Naive B cell (primary cell): ENCODE results near the gene IMMP2L. TPM values are rescaled to one million over a fixed set of nuclear protein-coding genes. Genes with fewer than 3 reads are reported as not detected.
"Not testable (repeated sequence)": the region's sequence is repeated elsewhere in the genome, so short reads cannot be mapped to it uniquely, and the experiment has no call there.

Source experiments
- ATAC-seq, 2 donors: fragments of 150-1000 bp; cut with Tn5 transposase; 2 replicates each; pipeline ENCODE4 v1.10.0; 2021; ENCODE audit warnings: low read depth in 2 of 2, mild to moderate bottlenecking in 2 of 2, moderate library complexity in 2 of 2
- DNase-seq: peaks from one replicate; pipeline ENCODE4 v3.0.0; 2022
- H3K27ac Mint-ChIP-seq, 6 donors: one replicate each; pipeline ENCODE4 v1.8.0; 2020 to 2022; ENCODE audit warnings: mild to moderate bottlenecking in 6 of 6, mixed read lengths in 6 of 6, moderate library complexity in 5 of 6, inconsistent platforms in 2 of 6
- H3K27me3 Mint-ChIP-seq, 3 donors: one replicate each; pipeline ENCODE4 v1.8.0; 2021 to 2022; ENCODE audit warnings: mixed read lengths in 3 of 3, mild to moderate bottlenecking in 1 of 3
- H3K36me3 Mint-ChIP-seq, 2 donors: one replicate each; pipeline ENCODE4 v1.8.0; 2020 to 2022; ENCODE audit warnings: mixed read lengths in 2 of 2, inconsistent platforms in 1 of 2, mild to moderate bottlenecking in 1 of 2
- H3K4me1 Mint-ChIP-seq, 3 donors: one replicate each; pipeline ENCODE4 v1.8.0; 2020 to 2022; ENCODE audit warnings: mixed read lengths in 3 of 3, inconsistent platforms in 1 of 3, mild to moderate bottlenecking in 1 of 3, moderate library complexity in 1 of 3
- H3K4me3 Mint-ChIP-seq, 8 donors: one replicate each; pipeline ENCODE4 v1.8.0; 2020 to 2022; ENCODE audit warnings: mild to moderate bottlenecking in 8 of 8, mixed read lengths in 8 of 8, moderate library complexity in 8 of 8, inconsistent platforms in 2 of 8
- H3K9me3 Mint-ChIP-seq, 7 donors: one replicate each; pipeline ENCODE4 v1.8.0; 2020 to 2022; ENCODE audit warnings: mixed read lengths in 7 of 7, mild to moderate bottlenecking in 5 of 7, inconsistent platforms in 2 of 7, moderate library complexity in 1 of 7
- polyA plus RNA-seq, 6 donors: library from polyadenylated mRNA; unstranded; fragments of 300-500 nt; fragmentation: Illumina TruSeq; gene quantifications; one replicate each; pipeline ENCODE4 v1.2.3, GENCODE V29; 2021; ENCODE audit warnings: low read depth in 6 of 6

IMMP2L gene
- polyA plus RNA-seq, 6 donors from 2014 or later = 14.9 to 34.0 (median 25.9) TPM

DNA sequence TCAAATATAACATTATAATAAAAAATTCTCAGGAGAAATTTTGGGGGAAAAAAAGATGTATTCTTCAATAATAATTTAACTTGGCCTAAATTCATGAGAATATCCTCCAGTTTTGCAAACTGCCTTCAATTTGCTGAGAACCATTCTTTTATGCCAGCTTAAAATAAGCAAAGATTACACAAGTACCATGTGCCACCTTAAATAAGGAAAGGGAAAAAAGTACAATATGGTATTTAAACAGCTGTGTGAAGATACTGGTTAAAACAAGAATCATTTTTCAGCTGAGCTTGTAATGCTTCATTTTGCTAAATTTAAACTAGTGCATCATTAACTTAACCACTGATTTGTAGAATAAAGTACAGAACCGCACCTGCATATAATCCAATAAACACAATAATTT, 253.6 kb downstream of the IMMP2L start:
- H3K27ac Mint-ChIP-seq = no peak overlapping the region
- DNase-seq = no peak
- ATAC-seq = no peak
- no peaks in the 10 kb centered on the region for H3K9me3 Mint-ChIP-seq
- H3K36me3 Mint-ChIP-seq = peaks cover 5% of the 10 kb centered on the region in 2 donors
- no peaks in the 10 kb centered on the region for H3K27me3 Mint-ChIP-seq
- no peak overlapping the region for H3K4me3 Mint-ChIP-seq
- peaks cover 0 to 4% (median 0%) of the 10 kb centered on the region in 3 donors for H3K4me1 Mint-ChIP-seq

DNA sequence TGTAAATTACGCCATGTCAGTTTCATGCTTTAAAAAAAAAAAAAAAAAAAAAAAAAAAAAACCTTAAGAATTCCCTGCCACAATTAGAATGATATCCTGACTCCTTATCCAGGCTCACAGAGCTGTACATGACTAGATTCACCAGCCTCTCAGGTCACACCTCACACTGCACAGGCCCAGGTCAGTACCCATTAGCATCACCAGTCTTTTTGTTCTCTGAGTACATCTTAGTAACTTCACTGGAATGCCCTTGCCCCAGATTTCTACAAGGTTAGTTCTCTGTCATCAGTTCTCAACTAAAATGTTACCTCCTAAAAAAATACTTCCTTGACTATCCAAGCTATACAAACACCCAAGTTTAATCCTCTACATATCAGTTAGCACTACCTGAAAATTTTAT, 260.4 kb downstream of the IMMP2L start:
- Mint-ChIP-seq H3K4me1 (peaks cover 0 to 4% (median 0%) of the 10 kb centered on the region in 3 donors), H3K36me3 (peaks cover 0 to 8% of the 10 kb centered on the region in 2 donors), H3K27ac (no peak overlapping the region), H3K9me3 (peaks cover 0 to 3% (median 0%) of the 10 kb centered on the region in 7 donors), H3K27me3 (no peaks in the 10 kb centered on the region), H3K4me3 (no peak overlapping the region)
- no peak for ATAC-seq
- no peak for DNase-seq

DNA sequence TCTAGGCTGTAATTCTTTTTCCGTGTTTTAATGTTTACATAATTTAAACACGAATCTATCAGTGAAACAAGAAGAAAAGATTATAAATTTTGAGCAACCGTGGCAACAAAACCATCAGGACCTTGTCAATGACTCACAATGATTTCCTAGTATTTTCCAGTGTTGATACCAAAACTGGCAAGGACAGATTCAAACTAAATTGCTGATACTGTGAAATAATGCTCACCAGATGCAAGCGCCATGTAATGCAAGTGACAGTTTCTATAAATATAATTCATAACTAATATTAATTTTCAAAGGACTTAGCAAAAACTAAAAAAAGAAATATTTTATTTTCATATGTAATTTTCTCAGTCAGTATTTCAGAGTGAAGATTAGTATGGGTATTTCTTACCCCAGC, 267.8 kb downstream of the IMMP2L start:
- no peak overlapping the region for H3K4me3 Mint-ChIP-seq
- H3K4me1 Mint-ChIP-seq = peaks cover 0 to 16% (median 4%) of the 10 kb centered on the region in 3 donors
- peaks cover 0 to 2% of the 10 kb centered on the region in 2 donors for H3K36me3 Mint-ChIP-seq
- ATAC-seq = no peak
- H3K27me3 Mint-ChIP-seq = no peaks in the 10 kb centered on the region
- peaks cover 0 to 6% (median 0%) of the 10 kb centered on the region in 7 donors for H3K9me3 Mint-ChIP-seq
- no peak overlapping the region for H3K27ac Mint-ChIP-seq
- no peak for DNase-seq

DNA sequence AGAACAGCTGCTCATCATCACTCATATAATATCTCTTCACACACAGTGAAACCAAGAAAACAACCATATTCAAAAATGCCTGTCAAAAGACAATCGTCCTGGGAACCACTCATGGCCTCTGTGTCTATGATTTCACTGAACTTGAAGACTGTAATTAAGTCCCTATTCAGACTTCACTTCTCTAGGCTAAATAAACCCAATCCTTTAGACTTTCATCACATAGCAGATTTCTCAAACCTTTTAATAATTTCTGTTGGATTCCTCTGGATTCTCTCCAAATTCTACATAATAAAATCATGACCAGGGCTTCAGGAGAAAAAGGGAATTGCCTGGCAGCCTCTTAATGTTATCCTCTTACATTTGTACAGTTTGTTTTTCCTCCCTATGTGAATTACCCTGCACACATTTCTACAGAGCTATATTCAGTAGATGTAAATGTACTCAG, 270.2 kb downstream of the IMMP2L start:
- H3K9me3 Mint-ChIP-seq = peaks cover 0 to 21% (median 11%) of the 10 kb centered on the region in 7 donors
- H3K4me1 Mint-ChIP-seq = peaks cover 0 to 16% (median 4%) of the 10 kb centered on the region in 3 donors
- peak overlapping the region in 2 of 6 donors; percentile 6 to 28 for H3K27ac Mint-ChIP-seq
- no peak for ATAC-seq
- H3K36me3 Mint-ChIP-seq = peaks cover 0 to 16% of the 10 kb centered on the region in 2 donors
- H3K4me3 Mint-ChIP-seq = no peak overlapping the region
- DNase-seq = no peak
- H3K27me3 Mint-ChIP-seq = no peaks in the 10 kb centered on the region

DNA sequence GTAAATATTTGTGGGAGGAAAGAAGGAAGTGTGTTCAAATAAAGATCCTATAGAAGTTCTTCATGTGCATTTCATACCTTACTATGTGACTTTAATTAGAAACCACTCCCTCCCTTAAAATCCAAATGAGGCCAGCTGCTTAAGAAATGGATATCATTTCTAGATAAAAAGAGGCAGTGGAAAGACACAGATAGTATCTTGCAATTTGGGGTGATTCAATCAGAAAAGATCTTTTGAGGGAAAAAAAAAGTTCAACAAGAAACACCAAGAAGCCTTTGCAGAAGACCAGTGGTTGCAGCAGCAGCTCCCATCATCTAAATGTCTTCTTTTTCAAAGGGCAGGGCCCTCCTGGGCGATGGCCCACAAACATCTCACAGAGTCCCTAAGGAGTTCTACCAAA, 271.3 kb downstream of the IMMP2L start:
- Mint-ChIP-seq H3K4me3 (no peak overlapping the region), H3K36me3 (peaks cover 0 to 16% of the 10 kb centered on the region in 2 donors), H3K4me1 (peaks cover 0 to 16% (median 4%) of the 10 kb centered on the region in 3 donors), H3K27me3 (no peaks in the 10 kb centered on the region), H3K9me3 (peaks cover 0 to 21% (median 11%) of the 10 kb centered on the region in 7 donors), H3K27ac (peak overlapping the region in 1 of 6 donors; percentile 75)
- ATAC-seq (no peak), DNase-seq (no peak)

DNA sequence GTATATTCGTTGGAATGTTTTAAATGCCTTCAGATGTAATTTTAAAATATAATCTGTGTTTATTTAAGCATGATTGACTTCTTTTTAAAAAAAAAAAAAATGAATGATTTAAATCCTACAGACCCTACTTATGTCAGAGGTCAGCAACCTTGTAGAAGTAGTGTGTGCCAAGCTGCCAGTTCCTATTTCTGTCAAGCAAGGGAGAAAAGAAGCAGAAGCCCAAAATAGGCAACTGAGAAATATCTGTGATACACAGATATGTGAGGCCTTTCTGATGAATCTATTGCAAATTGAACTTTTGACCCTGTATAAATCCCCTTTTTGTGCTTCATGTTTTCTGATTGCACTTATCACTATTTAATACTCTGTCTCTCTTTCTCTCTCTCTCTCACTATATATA, 271.9 kb downstream of the IMMP2L start:
- Mint-ChIP-seq H3K4me3 (no peak overlapping the region), H3K27ac (peak overlapping the region in 1 of 6 donors; percentile 75), H3K27me3 (no peaks in the 10 kb centered on the region), H3K36me3 (peaks cover 0 to 16% of the 10 kb centered on the region in 2 donors), H3K4me1 (peaks cover 0 to 16% (median 4%) of the 10 kb centered on the region in 3 donors), H3K9me3 (peaks cover 0 to 21% (median 11%) of the 10 kb centered on the region in 7 donors)
- ATAC-seq = no peak
- DNase-seq = no peak

DNA sequence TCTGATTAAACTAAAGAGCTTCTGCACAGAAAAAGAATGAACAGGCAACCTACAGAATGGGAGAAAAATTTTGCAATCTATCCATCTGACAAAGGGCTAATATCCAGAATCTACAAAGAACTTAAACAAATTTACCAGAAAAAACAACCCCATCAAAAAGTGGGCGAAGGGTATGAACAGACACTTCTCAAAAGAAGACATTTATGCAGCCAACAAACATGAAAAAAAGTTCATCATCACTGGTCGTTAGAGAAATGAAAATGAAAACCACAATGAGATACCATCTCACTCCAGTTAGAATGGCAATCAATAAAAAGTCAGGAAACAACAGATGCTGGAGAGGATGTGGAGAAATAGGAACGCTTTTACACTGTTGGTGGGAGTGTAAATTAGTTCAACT, 273.9 kb downstream of the IMMP2L start:
- ATAC-seq, H3K27ac Mint-ChIP-seq, DNase-seq, H3K27me3 Mint-ChIP-seq, H3K4me3 Mint-ChIP-seq: not testable (repeated sequence)
- Mint-ChIP-seq H3K9me3 (peaks cover 0 to 21% (median 11%) of the 10 kb centered on the region in 7 donors), H3K4me1 (peaks cover 0 to 21% (median 8%) of the 10 kb centered on the region in 3 donors), H3K36me3 (peaks cover 8 to 16% of the 10 kb centered on the region in 2 donors)

DNA sequence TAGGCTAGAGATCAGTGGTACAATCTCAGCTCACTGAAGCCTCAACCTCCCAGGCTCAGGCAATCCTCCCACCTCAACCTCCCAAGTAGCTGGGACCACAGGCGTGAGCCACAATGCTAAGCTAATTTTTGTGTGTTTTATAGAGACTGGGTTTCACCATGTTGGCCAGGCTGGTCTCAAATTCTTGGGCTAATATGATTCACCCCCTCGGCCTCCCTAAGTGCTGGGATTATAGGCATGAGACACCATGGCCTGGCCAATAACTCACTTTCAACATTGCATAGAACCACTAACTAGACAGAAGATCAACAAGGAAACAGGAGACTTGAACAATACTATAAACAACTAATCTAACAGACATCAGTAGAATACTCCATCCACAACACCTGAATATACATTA, 279.7 kb downstream of the IMMP2L start:
- no peak for DNase-seq
- H3K4me1 Mint-ChIP-seq = peaks cover 0 to 13% (median 12%) of the 10 kb centered on the region in 3 donors
- no peak overlapping the region for H3K4me3 Mint-ChIP-seq
- H3K27me3 Mint-ChIP-seq = no peaks in the 10 kb centered on the region
- ATAC-seq = no peak
- peak overlapping the region in 1 of 6 donors; percentile 13 for H3K27ac Mint-ChIP-seq
- peaks cover 0 to 8% (median 0%) of the 10 kb centered on the region in 7 donors for H3K9me3 Mint-ChIP-seq
- H3K36me3 Mint-ChIP-seq = peaks cover 6 to 15% of the 10 kb centered on the region in 2 donors

DNA sequence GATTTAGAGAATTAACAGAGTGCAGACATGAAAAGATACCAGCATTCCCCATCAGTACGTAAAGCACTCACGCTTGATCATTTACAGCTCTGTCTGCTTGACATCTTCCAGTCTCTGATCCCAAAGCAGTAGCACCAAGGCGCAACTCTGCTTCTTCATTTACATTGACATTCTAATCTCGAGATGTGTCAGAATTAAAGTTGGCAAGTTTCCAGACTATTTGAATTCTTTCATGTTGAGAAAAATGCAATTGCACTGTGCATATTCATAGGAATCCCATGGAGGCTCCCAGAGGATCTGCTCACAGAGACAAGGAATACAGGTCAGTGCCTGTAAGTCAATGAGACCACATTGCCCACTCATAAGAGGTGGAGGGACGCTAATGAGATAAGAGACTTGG, 287.4 kb downstream of the IMMP2L start:
- ATAC-seq (no peak), DNase-seq (no peak)
- Mint-ChIP-seq H3K27ac (no peak overlapping the region), H3K27me3 (no peaks in the 10 kb centered on the region), H3K4me3 (no peak overlapping the region), H3K9me3 (peaks cover 0 to 8% (median 3%) of the 10 kb centered on the region in 7 donors), H3K4me1 (peaks cover 0 to 4% (median 2%) of the 10 kb centered on the region in 3 donors), H3K36me3 (peaks cover 4 to 10% of the 10 kb centered on the region in 2 donors)

DNA sequence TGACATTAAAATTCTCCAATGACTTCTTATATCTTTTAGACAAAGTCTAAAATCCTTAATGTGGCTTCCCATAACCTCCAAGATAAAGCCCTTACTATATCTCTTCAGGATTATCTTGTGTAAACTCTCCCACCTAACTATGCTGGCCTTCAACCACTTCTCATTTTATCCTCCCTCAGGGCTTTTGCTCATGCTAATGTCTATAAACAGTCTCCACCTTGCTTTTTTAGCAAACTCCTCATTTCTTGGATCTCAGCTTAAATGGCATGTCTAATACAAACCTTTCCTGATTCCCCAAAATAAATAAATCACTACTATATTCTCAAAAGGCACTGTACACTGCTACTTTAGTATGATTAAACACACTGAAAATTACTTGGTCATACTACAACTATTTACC, 290.2 kb downstream of the IMMP2L start:
- ATAC-seq (no peak), DNase-seq (no peak)
- peaks cover 0 to 8% (median 3%) of the 10 kb centered on the region in 7 donors for H3K9me3 Mint-ChIP-seq
- peaks cover 0 to 4% (median 0%) of the 10 kb centered on the region in 3 donors for H3K4me1 Mint-ChIP-seq
- H3K36me3 Mint-ChIP-seq = peaks cover 9 to 10% of the 10 kb centered on the region in 2 donors
- H3K27ac Mint-ChIP-seq = no peak overlapping the region
- no peak overlapping the region for H3K4me3 Mint-ChIP-seq
- H3K27me3 Mint-ChIP-seq = no peaks in the 10 kb centered on the region

DNA sequence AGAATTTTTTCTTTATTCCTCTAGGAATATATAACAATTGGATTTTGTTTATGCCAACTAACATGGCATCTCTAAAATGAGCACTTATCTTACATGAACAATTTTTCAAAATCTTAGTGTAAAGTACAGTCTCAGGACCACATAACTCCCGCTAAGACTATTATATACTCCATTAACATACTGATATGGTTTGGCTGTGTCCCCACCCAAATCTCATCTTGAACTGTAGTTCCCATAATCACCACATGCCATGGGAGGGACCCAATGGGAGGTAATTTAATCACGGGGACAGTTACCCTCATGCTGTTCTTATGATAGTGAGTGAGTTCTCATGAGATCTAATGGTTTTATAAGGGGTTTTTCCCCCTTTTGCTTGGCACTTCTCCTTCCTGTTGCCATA, 291.5 kb downstream of the IMMP2L start:
- not testable (repeated sequence) for H3K9me3 Mint-ChIP-seq, DNase-seq, H3K27ac Mint-ChIP-seq, H3K4me3 Mint-ChIP-seq, H3K4me1 Mint-ChIP-seq, H3K27me3 Mint-ChIP-seq, ATAC-seq
- peaks cover 10 to 15% of the 10 kb centered on the region in 2 donors for H3K36me3 Mint-ChIP-seq

DNA sequence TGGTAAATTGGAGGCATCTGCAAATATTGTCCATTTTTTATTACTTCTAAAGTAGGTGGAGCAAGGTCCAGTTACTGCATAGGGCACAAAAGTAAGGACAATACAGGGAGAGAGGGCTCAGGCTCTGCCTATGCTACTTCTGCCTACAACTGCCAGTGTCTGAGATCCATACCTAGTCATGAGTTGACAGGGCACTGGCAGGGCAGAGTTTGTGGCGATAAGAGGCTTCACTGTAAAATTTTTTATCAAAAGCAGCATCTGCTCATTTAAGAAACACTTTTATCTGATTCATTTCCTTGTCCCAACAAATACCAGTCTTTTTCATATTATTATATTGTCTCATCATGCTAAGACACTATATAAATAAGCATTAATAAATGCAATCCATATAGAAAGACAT, 293.4 kb downstream of the IMMP2L start:
- Mint-ChIP-seq H3K36me3 (peaks cover 10 to 11% of the 10 kb centered on the region in 2 donors), H3K27me3 (no peaks in the 10 kb centered on the region), H3K4me3 (no peak overlapping the region), H3K4me1 (peaks cover 0 to 4% (median 0%) of the 10 kb centered on the region in 3 donors), H3K9me3 (peaks cover 0 to 8% (median 3%) of the 10 kb centered on the region in 7 donors), H3K27ac (no peak overlapping the region)
- ATAC-seq = no peak
- DNase-seq = no peak

DNA sequence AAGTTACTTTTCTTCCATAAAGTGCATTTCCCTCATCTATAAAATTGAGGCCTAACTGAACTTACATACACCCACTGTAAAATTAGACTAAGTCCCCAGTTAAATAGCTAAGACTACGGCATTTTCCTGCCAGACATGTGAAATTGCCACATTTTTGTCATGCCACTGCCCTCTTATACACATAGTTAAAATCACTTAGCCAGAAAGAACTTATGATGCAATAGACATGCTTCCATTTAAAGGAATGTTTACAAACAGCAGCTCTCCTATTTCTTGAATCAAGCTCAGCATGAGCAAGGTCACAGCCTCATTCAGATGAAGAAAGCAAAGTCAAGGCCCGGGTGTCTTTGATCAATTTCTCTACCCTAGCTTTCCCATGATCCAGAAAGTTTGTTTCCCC, 295.7 kb downstream of the IMMP2L start:
- Mint-ChIP-seq H3K9me3 (peaks cover 0 to 2% (median 0%) of the 10 kb centered on the region in 7 donors), H3K4me3 (no peak overlapping the region), H3K27ac (no peak overlapping the region), H3K27me3 (no peaks in the 10 kb centered on the region), H3K4me1 (peaks cover 0 to under 1% (median 0%) of the 10 kb centered on the region in 3 donors), H3K36me3 (peaks cover 2 to 11% of the 10 kb centered on the region in 2 donors)
- DNase-seq (no peak), ATAC-seq (no peak)

DNA sequence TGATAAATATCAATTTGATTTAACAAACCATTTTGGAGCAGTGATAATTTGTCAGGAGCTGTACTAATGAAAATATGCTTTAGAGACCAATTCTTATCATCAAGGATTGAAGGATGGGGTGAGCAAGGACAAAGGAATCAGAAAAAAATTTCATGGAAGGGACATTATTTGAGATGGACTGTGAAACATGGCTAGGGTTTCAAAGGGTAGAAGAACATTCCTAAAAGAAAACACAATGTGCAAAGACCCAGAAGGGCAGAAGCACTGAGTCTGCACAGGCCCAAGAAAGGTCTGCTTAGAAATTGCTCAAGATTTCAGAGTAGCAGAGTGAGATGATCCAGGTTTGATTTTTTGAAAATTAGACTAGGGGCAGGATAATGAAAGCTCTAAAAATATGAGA, 296.9 kb downstream of the IMMP2L start:
- Mint-ChIP-seq H3K4me1 (no peaks in the 10 kb centered on the region), H3K27me3 (no peaks in the 10 kb centered on the region), H3K9me3 (no peaks in the 10 kb centered on the region), H3K36me3 (peaks cover 0 to 11% of the 10 kb centered on the region in 2 donors), H3K4me3 (no peak overlapping the region), H3K27ac (peak overlapping the region in 1 of 6 donors; percentile 16)
- no peak for ATAC-seq
- no peak for DNase-seq
